Neural progenitor cell (in vitro differentiated cells): ENCODE measurements around the gene KIRREL2. TPM values are rescaled to one million over a fixed set of nuclear protein-coding genes. Genes with fewer than 3 reads are reported as not detected.
A peak's percentile ranks its signal among the peaks of the same experiment; 100 is the strongest.

ENCODE experiments used
- DNase-seq: peaks from one replicate; pipeline ENCODE4 v3.0.0-alpha.2; 2016; ENCODE audit warnings: low spot score
- H2AFZ ChIP-seq: fragments of 200-600 bp; sonication (generic); replicated peaks from 2 replicates; pipeline ENCODE4 v1.6.1; 2016; ENCODE audit warnings: antibody characterized with exemption
- H3F3A ChIP-seq: fragments of 200-600 bp; sonication (generic); 2 replicates; pipeline ENCODE4 v1.6.1; 2016; ENCODE audit warnings: antibody characterized with exemption, low read depth
- H3K27ac ChIP-seq: fragments of 200-600 bp; sonication (generic); 2 replicates; pipeline ENCODE4 v1.5.1; 2016; ENCODE audit warnings: mild to moderate bottlenecking
- H3K27me3 ChIP-seq: fragments of 200-600 bp; sonication (generic); 2 replicates; pipeline ENCODE4 v1.6.1; 2016; ENCODE audit warnings: mild to moderate bottlenecking, moderate library complexity
- H3K36me3 ChIP-seq: fragments of 200-600 bp; sonication (generic); 2 replicates; pipeline ENCODE4 v1.5.1; 2016
- H3K4me1 ChIP-seq: fragments of 200-600 bp; sonication (generic); 2 replicates; pipeline ENCODE4 v1.6.1; 2016; ENCODE audit warnings: mixed run types
- H3K4me2 ChIP-seq: fragments of 200-600 bp; sonication (generic); 2 replicates; pipeline ENCODE4 v1.6.1; 2016
- H3K4me3 ChIP-seq: fragments of 200-600 bp; sonication (generic); 2 replicates; pipeline ENCODE4 v1.5.1; 2016
- H3K79me2 ChIP-seq: fragments of 200-600 bp; sonication (generic); 2 replicates; pipeline ENCODE4 v1.6.1; 2016; ENCODE audit warnings: low read depth
- H3K9ac ChIP-seq: fragments of 200-600 bp; sonication (generic); 2 replicates; pipeline ENCODE4 v1.6.1; 2016
- H3K9me3 ChIP-seq: fragments of 200-600 bp; sonication (generic); 2 replicates; pipeline ENCODE4 v1.5.1; 2016; ENCODE audit warnings: low read depth
- H4K20me1 ChIP-seq: fragments of 200-600 bp; sonication (generic); 2 replicates; pipeline ENCODE4 v1.6.1; 2016; ENCODE audit warnings: low read depth
- H3K27ac Mint-ChIP-seq: 3 replicates; pipeline ENCODE4 v1.8.0; 2021; ENCODE audit warnings: mixed read lengths
- H3K27me3 Mint-ChIP-seq: 2 replicates; pipeline ENCODE4 v1.8.0; 2022; ENCODE audit warnings: low read depth, mild to moderate bottlenecking, inconsistent platforms, moderate library complexity, mixed read lengths; ENCODE audit not compliant: insufficient read depth
- H3K36me3 Mint-ChIP-seq: 3 replicates; pipeline ENCODE4 v1.8.0; 2021; ENCODE audit warnings: mixed read lengths
- H3K4me1 Mint-ChIP-seq: 3 replicates; pipeline ENCODE4 v1.8.0; 2021; ENCODE audit warnings: mixed read lengths
- H3K4me3 Mint-ChIP-seq: 3 replicates; pipeline ENCODE4 v1.8.0; 2021; ENCODE audit warnings: mild to moderate bottlenecking, moderate library complexity, mixed read lengths
- H3K9me3 Mint-ChIP-seq: 3 replicates; pipeline ENCODE4 v1.8.0; 2020; ENCODE audit warnings: mixed read lengths
- EZH2 ChIP-seq: fragments of 200-600 bp; sonication (generic); IDR thresholded peaks from 2 replicates; pipeline ENCODE4 v1.6.1; 2017; ENCODE audit warnings: antibody characterized with exemption, mild to moderate bottlenecking, moderate library complexity
- EZH2phosphoT487 ChIP-seq: fragments of 200-600 bp; sonication (generic); IDR thresholded peaks from 2 replicates; pipeline ENCODE4 v1.6.1; 2017; ENCODE audit warnings: antibody characterized with exemption
- total RNA-seq: library from RNA; depleted of rRNA; stranded (reverse); fragments of >200 nt; gene quantifications from 2 replicates; pipeline ENCODE4 v1.2.3, GENCODE V29; 2015; ENCODE audit warnings: low replicate concordance
- TF ChIP-seq, protein P1 (sequence below): fragments of 200-600 bp; sonication (generic); IDR thresholded peaks from 2 replicates; pipeline ENCODE4 v1.5.1; 2017; ENCODE audit warnings: antibody characterized with exemption, mild to moderate bottlenecking

Gene KIRREL2
- total RNA-seq, 1 donor from 2014 or later, result 2.4 TPM

DNA sequence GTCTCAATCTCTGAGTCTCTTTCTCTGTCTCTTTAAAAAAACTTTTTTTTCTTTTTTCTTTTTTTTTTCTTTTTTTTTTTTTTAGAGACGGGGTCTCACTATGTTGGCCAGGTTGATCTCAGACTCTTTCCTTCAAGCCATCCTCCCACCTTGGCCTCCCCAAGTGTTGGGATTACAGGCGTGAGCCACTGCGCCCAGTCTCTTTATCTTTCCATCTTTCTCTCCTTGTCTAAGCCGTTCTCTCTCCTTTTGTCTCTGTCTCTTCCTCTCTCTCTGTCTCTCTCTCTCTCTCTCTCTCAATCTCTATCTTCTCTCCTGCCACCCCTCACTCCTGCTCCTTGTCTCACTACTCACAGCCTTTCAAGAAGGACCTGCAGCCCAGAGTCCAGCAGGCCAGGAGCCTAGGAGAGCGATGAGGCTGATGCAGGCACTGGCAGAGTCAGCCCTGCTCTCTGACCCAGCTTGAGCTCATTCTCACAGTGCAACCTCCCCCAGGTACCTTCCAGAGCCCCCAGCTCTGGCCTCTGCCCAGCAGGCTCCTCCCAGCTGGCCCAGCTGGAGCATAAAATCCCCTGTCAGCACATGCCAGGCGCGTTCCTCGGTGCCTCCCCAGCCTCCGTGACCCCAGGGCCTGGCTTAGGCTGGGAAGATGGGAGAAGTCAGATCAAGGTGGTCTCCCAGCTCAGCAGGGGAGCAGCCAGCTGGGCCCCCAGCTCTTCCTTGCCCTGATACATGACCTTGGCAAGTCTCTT lies 4.5 kb upstream of the KIRREL2 start, which contains the start of gene NPHS1:
Gene NPHS1, minus strand, starts transcription at position 476 of the 752 bp plus-strand sequence. CDS start 667 bp downstream, outside the sequence.
- Histone ChIP-seq H3K27ac (no peak within 1 kb of the TSS), H3K9me3 (no peaks in the 10 kb centered on the region), H3K4me2 (no peak within 1 kb of the TSS), H3K4me3 (no peak within 1 kb of the TSS), H3K4me1 (peaks cover 12% of the 10 kb centered on the region), H2AFZ (peak within 1 kb of the TSS; percentile 72), H4K20me1 (no peaks in the 10 kb centered on the region), H3K36me3 (no peaks in the 10 kb centered on the region), H3K79me2 (no peaks in the 10 kb centered on the region), H3K27me3 (peaks cover 94% of the 10 kb centered on the region), H3F3A (peaks cover 25% of the 10 kb centered on the region), H3K9ac (no peak within 1 kb of the TSS)
- TF ChIP-seq EZH2phosphoT487 (no peak), EZH2 (no peak)
- TF ChIP-seq, protein P1, sequence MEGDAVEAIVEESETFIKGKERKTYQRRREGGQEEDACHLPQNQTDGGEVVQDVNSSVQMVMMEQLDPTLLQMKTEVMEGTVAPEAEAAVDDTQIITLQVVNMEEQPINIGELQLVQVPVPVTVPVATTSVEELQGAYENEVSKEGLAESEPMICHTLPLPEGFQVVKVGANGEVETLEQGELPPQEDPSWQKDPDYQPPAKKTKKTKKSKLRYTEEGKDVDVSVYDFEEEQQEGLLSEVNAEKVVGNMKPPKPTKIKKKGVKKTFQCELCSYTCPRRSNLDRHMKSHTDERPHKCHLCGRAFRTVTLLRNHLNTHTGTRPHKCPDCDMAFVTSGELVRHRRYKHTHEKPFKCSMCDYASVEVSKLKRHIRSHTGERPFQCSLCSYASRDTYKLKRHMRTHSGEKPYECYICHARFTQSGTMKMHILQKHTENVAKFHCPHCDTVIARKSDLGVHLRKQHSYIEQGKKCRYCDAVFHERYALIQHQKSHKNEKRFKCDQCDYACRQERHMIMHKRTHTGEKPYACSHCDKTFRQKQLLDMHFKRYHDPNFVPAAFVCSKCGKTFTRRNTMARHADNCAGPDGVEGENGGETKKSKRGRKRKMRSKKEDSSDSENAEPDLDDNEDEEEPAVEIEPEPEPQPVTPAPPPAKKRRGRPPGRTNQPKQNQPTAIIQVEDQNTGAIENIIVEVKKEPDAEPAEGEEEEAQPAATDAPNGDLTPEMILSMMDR, result no peak
- Mint-ChIP-seq H3K36me3 (no peaks in the 10 kb centered on the region), H3K4me3 (peak within 1 kb of the TSS; percentile 48), H3K27me3 (peaks cover 27% of the 10 kb centered on the region), H3K4me1 (peaks cover 36% of the 10 kb centered on the region), H3K9me3 (no peaks in the 10 kb centered on the region), H3K27ac (peak within 1 kb of the TSS; percentile 39)
- DNase-seq, result no peak

DNA sequence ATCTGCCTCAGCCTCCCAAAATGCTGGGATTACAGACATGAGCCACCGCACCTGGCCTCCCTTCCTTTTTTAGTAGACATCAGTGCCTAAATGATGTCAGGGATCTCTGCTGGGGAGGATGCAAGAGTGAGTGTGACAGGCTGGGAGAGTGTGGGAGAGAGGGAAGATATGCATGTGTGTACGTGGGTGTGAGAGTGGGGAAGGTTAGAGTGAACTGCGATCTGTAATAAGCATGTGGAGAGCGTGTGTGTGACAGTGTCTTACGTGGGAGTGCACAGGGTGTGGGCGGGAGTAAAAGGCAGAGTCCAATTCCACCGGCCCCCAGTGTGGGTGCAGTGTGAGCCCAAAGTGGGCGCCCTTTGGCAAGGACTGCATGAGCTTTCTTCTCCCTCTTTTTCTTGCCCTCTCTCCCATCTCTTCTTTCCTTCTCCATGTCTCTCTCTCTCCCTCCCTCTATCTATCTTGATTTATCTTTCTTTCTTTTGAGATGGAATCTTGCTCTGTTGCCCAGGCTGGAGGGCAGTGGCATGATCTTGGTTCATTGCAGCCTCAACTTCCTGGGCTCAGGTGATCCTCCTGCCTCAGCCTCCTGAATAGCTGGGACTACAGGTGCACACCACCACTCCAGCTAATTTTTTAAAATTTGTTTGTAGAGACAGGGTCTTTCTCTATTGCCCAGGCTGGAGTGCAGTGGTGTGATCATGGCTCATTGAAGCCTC lies 3.5 kb upstream of the KIRREL2 start:
- Mint-ChIP-seq H3K4me1 (peaks cover 45% of the 10 kb centered on the region), H3K4me3 (peak overlapping the region; percentile 48)

GRCh38 chr19:35858311-35858710 lies 1.6 kb downstream of the KIRREL2 start:
- H3K27ac Mint-ChIP-seq, result no peak overlapping the region

More for the DNA sequence above, 3.5 kb upstream of the KIRREL2 start:
- H3K36me3 ChIP-seq, result no peaks in the 10 kb centered on the region
- no peak overlapping the region for H3K4me2 ChIP-seq
- H3K4me1 ChIP-seq, result peaks cover 12% of the 10 kb centered on the region
- H3K79me2 ChIP-seq, result no peaks in the 10 kb centered on the region
- H3K9me3 ChIP-seq, result no peaks in the 10 kb centered on the region
- peaks cover 94% of the 10 kb centered on the region for H3K27me3 ChIP-seq
- Mint-ChIP-seq H3K36me3 (no peaks in the 10 kb centered on the region), H3K27ac (peak overlapping the region; percentile 39), H3K27me3 (peaks cover 23% of the 10 kb centered on the region), H3K9me3 (no peaks in the 10 kb centered on the region)
- no peak overlapping the region for H3K4me3 ChIP-seq
- peaks cover 29% of the 10 kb centered on the region for H3F3A ChIP-seq
- DNase-seq, result no peak
- H3K9ac ChIP-seq, result no peak overlapping the region
- no peak overlapping the region for H3K27ac ChIP-seq
- peaks cover 3% of the 10 kb centered on the region for H4K20me1 ChIP-seq
- TF ChIP-seq EZH2phosphoT487, result no peak
- H2AFZ ChIP-seq, result no peak overlapping the region

More at GRCh38 chr19:35858311-35858710, 1.6 kb downstream of the KIRREL2 start:
- no peaks in the 10 kb centered on the region for H3K9me3 ChIP-seq
- H3K4me3 Mint-ChIP-seq, result peak overlapping the region; percentile 95
- H3K27me3 ChIP-seq, result peaks cover 91% of the 10 kb centered on the region
- no peak overlapping the region for H2AFZ ChIP-seq
- H3F3A ChIP-seq, result peaks cover 41% of the 10 kb centered on the region
- H3K4me1 ChIP-seq, result peaks cover 29% of the 10 kb centered on the region
- H3K4me3 ChIP-seq, result no peak overlapping the region
- no peak overlapping the region for H3K27ac ChIP-seq
- no peaks in the 10 kb centered on the region for H3K36me3 ChIP-seq
- no peaks in the 10 kb centered on the region for H3K9me3 Mint-ChIP-seq
- TF ChIP-seq, protein P1, result no peak
- TF ChIP-seq EZH2phosphoT487 (no peak), EZH2 (no peak)
- H3K4me1 Mint-ChIP-seq, result peaks cover 66% of the 10 kb centered on the region
- H4K20me1 ChIP-seq, result peaks cover 8% of the 10 kb centered on the region
- peaks cover 18% of the 10 kb centered on the region for H3K27me3 Mint-ChIP-seq
- H3K4me2 ChIP-seq, result no peak overlapping the region
- no peaks in the 10 kb centered on the region for H3K79me2 ChIP-seq
- H3K36me3 Mint-ChIP-seq, result peaks cover 3% of the 10 kb centered on the region
- H3K9ac ChIP-seq, result no peak overlapping the region
- DNase-seq, result no peak
